ENCODE data around the gene TDRD6. TPM values are rescaled to one million over a fixed set of nuclear protein-coding genes. Genes with fewer than 3 reads are reported as not detected.

TDRD6 gene
- total RNA-seq, 1 experiment from 2014 or later, result 0.07 TPM

DNA sequence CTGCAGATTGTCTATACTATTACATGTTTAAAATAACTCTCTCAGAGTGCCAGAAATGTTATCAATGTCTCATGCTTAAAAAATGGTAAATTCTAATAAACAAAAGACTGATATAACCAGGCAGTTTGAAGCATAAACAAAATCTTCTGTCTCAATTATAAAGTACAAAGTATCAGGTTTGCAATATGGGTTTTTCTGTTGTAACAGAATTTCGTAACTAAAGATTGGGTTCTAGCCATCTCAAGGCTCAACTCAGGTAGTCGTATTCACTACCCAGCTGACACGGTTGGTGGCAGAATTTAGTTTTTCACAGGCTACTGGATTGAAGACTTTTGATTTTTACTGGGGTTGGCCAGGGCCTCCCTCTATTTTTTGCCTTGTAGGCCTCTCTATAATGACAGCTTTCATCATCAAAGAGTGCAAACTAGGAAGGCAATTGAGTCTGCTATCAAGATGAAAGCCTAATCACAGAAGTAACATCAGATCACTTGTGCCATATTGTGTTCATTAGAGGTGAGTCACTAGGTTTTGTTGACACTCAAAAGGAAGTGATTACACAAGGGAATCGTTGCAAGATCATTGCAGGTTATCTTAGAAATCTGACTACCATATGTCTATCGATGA is 38.7 kb upstream of the TDRD6 start:
- H3K27me3 ChIP-seq (ENCODE audit: low read length), result no peaks in the 10 kb centered on the region
- POLR2A ChIA-PET (ENCODE audit: unreplicated experiment), result no interaction called here
- no peak overlapping the region for H3K27ac ChIP-seq (ENCODE audit: low read length)
- CTCF ChIA-PET, result no interaction called here
- H3K9me2 ChIP-seq (replicated peaks; ENCODE audit: low read length), result no peaks in the 10 kb centered on the region
- no peaks in the 10 kb centered on the region for H3K36me3 ChIP-seq (ENCODE audit: low read depth, low read length)
- no peak overlapping the region for H3K4me2 ChIP-seq (ENCODE audit: low read length)
- no peaks in the 10 kb centered on the region for H4K20me1 ChIP-seq (ENCODE audit: low read length)
- no peaks in the 10 kb centered on the region for H3K79me2 ChIP-seq (ENCODE audit: low read length)
- no peak overlapping the region for H3K9ac ChIP-seq (ENCODE audit: low read length)
- H3K4me3 ChIP-seq (ENCODE audit: low read length), result no peak overlapping the region
- intact Hi-C loops (cut with micrococcal nuclease), result no loop called here
- H2AFZ ChIP-seq (ENCODE audit: low read length), result no peak overlapping the region
- ATAC-seq, result no peak
- no peaks in the 10 kb centered on the region for H3K9me3 ChIP-seq (ENCODE audit: low read length)
- no TSS peak for BruUV-seq (replicated peaks)
- no peaks in the 10 kb centered on the region for H3F3A ChIP-seq (ENCODE audit: low read length, unreplicated experiment)
- H3K4me1 ChIP-seq (ENCODE audit: insufficient read depth, low read length), result peaks cover 29% of the 10 kb centered on the region
- peak; percentile 52 for DNase-seq
- TF ChIP-seq EZH2phosphoT487 (IDR thresholded peaks at IDR 0.05; ENCODE audit: borderline replicate concordance, low read length) (no peak), EZH2 (IDR thresholded peaks at IDR 0.05; ENCODE audit: low read length, unreplicated experiment) (no peak)
- TF ChIP-seq, protein P1, sequence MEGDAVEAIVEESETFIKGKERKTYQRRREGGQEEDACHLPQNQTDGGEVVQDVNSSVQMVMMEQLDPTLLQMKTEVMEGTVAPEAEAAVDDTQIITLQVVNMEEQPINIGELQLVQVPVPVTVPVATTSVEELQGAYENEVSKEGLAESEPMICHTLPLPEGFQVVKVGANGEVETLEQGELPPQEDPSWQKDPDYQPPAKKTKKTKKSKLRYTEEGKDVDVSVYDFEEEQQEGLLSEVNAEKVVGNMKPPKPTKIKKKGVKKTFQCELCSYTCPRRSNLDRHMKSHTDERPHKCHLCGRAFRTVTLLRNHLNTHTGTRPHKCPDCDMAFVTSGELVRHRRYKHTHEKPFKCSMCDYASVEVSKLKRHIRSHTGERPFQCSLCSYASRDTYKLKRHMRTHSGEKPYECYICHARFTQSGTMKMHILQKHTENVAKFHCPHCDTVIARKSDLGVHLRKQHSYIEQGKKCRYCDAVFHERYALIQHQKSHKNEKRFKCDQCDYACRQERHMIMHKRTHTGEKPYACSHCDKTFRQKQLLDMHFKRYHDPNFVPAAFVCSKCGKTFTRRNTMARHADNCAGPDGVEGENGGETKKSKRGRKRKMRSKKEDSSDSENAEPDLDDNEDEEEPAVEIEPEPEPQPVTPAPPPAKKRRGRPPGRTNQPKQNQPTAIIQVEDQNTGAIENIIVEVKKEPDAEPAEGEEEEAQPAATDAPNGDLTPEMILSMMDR (conservative IDR thresholded peaks at IDR 0.05; ENCODE audit: low read depth, low read length), result no peak

DNA sequence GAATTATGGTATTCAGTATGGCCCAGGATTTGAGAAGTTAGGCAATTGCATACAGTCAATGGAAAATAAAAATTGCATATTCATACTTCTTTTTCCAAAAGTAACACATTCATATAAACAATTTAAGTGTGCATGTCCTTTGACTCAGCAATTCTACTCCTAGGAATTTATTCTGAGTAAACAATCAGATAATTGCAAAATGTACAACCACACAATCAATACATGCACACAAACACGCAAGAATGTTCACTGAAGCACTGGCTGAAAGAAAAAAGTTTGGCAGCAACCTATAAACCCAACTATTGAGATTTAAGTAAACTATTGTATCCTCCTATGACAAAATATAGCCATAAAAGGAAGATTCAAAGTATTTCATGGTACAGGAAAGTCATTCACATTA is 36.7 kb upstream of the TDRD6 start:
- Histone ChIP-seq H3K27me3 (ENCODE audit: low read length) (no peaks in the 10 kb centered on the region), H4K20me1 (ENCODE audit: low read length) (no peaks in the 10 kb centered on the region), H2AFZ (ENCODE audit: low read length) (no peak overlapping the region), H3K4me1 (ENCODE audit: insufficient read depth, low read length) (peaks cover 27% of the 10 kb centered on the region), H3K27ac (ENCODE audit: low read length) (no peak overlapping the region), H3F3A (ENCODE audit: low read length, unreplicated experiment) (no peaks in the 10 kb centered on the region), H3K4me2 (ENCODE audit: low read length) (peak overlapping the region; percentile 89), H3K4me3 (ENCODE audit: low read length) (peak overlapping the region; percentile 91; the same call in 1 of the 2 replicates), H3K79me2 (ENCODE audit: low read length) (no peaks in the 10 kb centered on the region), H3K9me3 (ENCODE audit: low read length) (no peaks in the 10 kb centered on the region), H3K36me3 (ENCODE audit: low read depth, low read length) (no peaks in the 10 kb centered on the region), H3K9ac (ENCODE audit: low read length) (no peak overlapping the region), H3K9me2 (replicated peaks; ENCODE audit: low read length) (no peaks in the 10 kb centered on the region)
- ATAC-seq (no peak), DNase-seq (peak; percentile 34)
- POLR2A ChIA-PET (ENCODE audit: unreplicated experiment), result no interaction called here
- intact Hi-C loops (cut with micrococcal nuclease), result loop anchor here (5.0 kb wide), 2 partner anchors 81 to 971 kb away; no protein-coding TSS in a partner anchor
- TF ChIP-seq EZH2phosphoT487 (IDR thresholded peaks at IDR 0.05; ENCODE audit: borderline replicate concordance, low read length), result no peak
- TF ChIP-seq, protein P1 (conservative IDR thresholded peaks at IDR 0.05; ENCODE audit: low read depth, low read length), result no peak
- no peak for TF ChIP-seq EZH2 (IDR thresholded peaks at IDR 0.05; ENCODE audit: low read length, unreplicated experiment)
- CTCF ChIA-PET, result no interaction called here
- no TSS peak for BruUV-seq (replicated peaks)

DNA sequence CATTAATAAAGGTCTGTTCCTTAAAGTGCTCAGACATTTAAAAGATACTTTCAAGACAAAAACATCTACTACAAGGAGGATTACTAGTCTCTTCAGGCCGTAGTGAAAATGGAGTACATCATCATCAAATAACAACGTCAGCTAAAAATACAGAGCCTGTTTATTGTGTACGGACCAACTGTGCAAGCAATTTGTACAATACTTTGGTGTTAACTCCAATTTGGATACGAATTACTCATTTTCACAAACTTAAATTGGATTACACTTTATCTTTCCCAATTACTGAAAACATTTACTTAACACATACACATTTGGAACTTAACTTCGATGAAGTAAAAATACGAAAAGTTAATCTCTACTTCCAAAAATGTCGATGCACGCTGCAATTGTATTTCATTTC is 35.9 kb upstream of the TDRD6 start:
- CTCF ChIA-PET, result no interaction called here
- no peak for TF ChIP-seq EZH2phosphoT487 (IDR thresholded peaks at IDR 0.05; ENCODE audit: borderline replicate concordance, low read length)
- TF ChIP-seq EZH2 (IDR thresholded peaks at IDR 0.05; ENCODE audit: low read length, unreplicated experiment), result no peak
- TF ChIP-seq, protein P1 (conservative IDR thresholded peaks at IDR 0.05; ENCODE audit: low read depth, low read length), result no peak
- Histone ChIP-seq H3K27ac (ENCODE audit: low read length) (no peak overlapping the region), H3K27me3 (ENCODE audit: low read length) (no peaks in the 10 kb centered on the region), H3K9me3 (ENCODE audit: low read length) (no peaks in the 10 kb centered on the region), H3K9ac (ENCODE audit: low read length) (peak overlapping the region; percentile 45), H3K9me2 (replicated peaks; ENCODE audit: low read length) (no peaks in the 10 kb centered on the region), H3K79me2 (ENCODE audit: low read length) (no peaks in the 10 kb centered on the region), H3K4me3 (ENCODE audit: low read length) (peak overlapping the region; percentile 91), H4K20me1 (ENCODE audit: low read length) (no peaks in the 10 kb centered on the region), H3K36me3 (ENCODE audit: low read depth, low read length) (no peaks in the 10 kb centered on the region), H3K4me2 (ENCODE audit: low read length) (peak overlapping the region; percentile 89), H3F3A (ENCODE audit: low read length, unreplicated experiment) (no peaks in the 10 kb centered on the region), H3K4me1 (ENCODE audit: insufficient read depth, low read length) (peaks cover 27% of the 10 kb centered on the region), H2AFZ (ENCODE audit: low read length) (peak overlapping the region; percentile 95)
- peak; percentile 30 for DNase-seq
- no peak for ATAC-seq
- intact Hi-C loops (cut with micrococcal nuclease), result loop anchor here (2.0 to 5.0 kb wide), 3 partner anchors 80 to 970 kb away; no protein-coding TSS in a partner anchor
- POLR2A ChIA-PET (ENCODE audit: unreplicated experiment), result no interaction called here
- no TSS peak for BruUV-seq (replicated peaks)

All from PC-3 (cell line).